Kidney (tissue), 14 donors: ENCODE measurements around the gene ATP23. TPM values are rescaled to one million over a fixed set of nuclear protein-coding genes. Genes with fewer than 3 reads are reported as not detected.

Experiments
- DNase-seq, 5 donors: peaks; one replicate each; pipeline ENCODE4 v3.0.0-alpha.2; 2013 to 2020
- FAIRE-seq: peaks from 2 replicates; lab custom pipeline; 2012; peaks lifted over from hg19 to GRCh38; lab: Jason Lieb, UNC
- H3K27ac ChIP-seq, 2 donors: one replicate each; pipeline ENCODE4 v1.7.0; 2013; ENCODE audit warnings: low read depth in 2 of 2, low read length in 2 of 2, inconsistent platforms in 1 of 2
- H3K27me3 ChIP-seq: one replicate; pipeline ENCODE4 v1.7.1; 2013; ENCODE audit warnings: low read length, inconsistent platforms; ENCODE audit not compliant: control insufficient read depth, insufficient read depth
- H3K36me3 ChIP-seq, 3 donors: one replicate each; pipeline versions ENCODE4 v1.7.0 to v1.7.1; 2013; ENCODE audit warnings: low read length in 3 of 3, control low read depth in 1 of 3, inconsistent platforms in 1 of 3; ENCODE audit not compliant: insufficient read depth in 3 of 3, control insufficient read depth in 2 of 3
- H3K4me1 ChIP-seq, 3 donors: one replicate each; pipeline versions ENCODE4 v1.7.0 to v1.7.1; 2013; ENCODE audit warnings: low read length in 3 of 3, inconsistent platforms in 1 of 3, low read depth in 1 of 3; ENCODE audit not compliant: control insufficient read depth in 2 of 3, insufficient read depth in 2 of 3
- H3K4me3 ChIP-seq, 3 donors: one replicate each; pipeline versions ENCODE4 v1.7.0 to v1.8.1; 2013; ENCODE audit warnings: low read length in 3 of 3, control low read depth in 1 of 3, inconsistent platforms in 1 of 3
- H3K9ac ChIP-seq, 3 donors: one replicate each; pipeline versions ENCODE4 v1.7.0 to v1.7.1; 2013; ENCODE audit warnings: low read length in 3 of 3, control low read depth in 1 of 3, inconsistent platforms in 1 of 3
- H3K9me3 ChIP-seq, 3 donors: one replicate each; pipeline versions ENCODE4 v1.7.0 to v1.7.1; 2013; ENCODE audit warnings: low read length in 3 of 3, control low read depth in 1 of 3, inconsistent platforms in 1 of 3; ENCODE audit not compliant: control insufficient read depth in 2 of 3, insufficient read depth in 1 of 3
- CTCF ChIP-seq: IDR thresholded peaks from 3 replicates; pipeline ENCODE4 v1.5.1; 2012; ENCODE audit warnings: mild to moderate bottlenecking, moderate library complexity, borderline replicate concordance; ENCODE audit not compliant: insufficient read depth; ENCODE audit errors: extremely low read depth
- intact Hi-C: fragments of 100-400 bp; cut with DNase I; formaldehyde crosslinking; loops from one replicate; pipeline ENCODE4 v1.11.1; 2022
- polyA plus RNA-seq: library from polyadenylated mRNA; stranded (reverse); fragments of 350-450 nt; fragmentation: Illumina TruSeq; extraction: RNeasy Lipid Tissue Mini Kit (QIAGEN cat#74804); gene quantifications from one replicate; pipeline ENCODE4 v1.2.3, GENCODE V29; 2014; ENCODE audit warnings: low read depth, low replicate concordance; ENCODE audit not compliant: insufficient read depth
- total RNA-seq: library from RNA; stranded (reverse); fragmentation: NEBNext Ultra II Directional; extraction: Animal tissue kit (Norgen Biotek cat#: 25700); gene quantifications from one replicate; pipeline ENCODE4 v1.2.1, GENCODE V29; 2021
- donor health status: control.
- donor health status: control.
- donor health status: control.
- donor health status: control.
- donor health status: control.
- donor health status: DM: yes; HTN: yes; CAD: no.
- donor health status: Normal renal cell carcinoma (clear cell type).

ATP23 gene
- total and polyA plus RNA-seq, 2 donors from 2014 or later, result 3.7 to 13.1 TPM

- no peaks in the 10 kb centered on the region for H3K4me1 ChIP-seq
- DNase-seq (no peak), FAIRE-seq (no peak)
- no peak for TF ChIP-seq CTCF
- no peaks in the 10 kb centered on the region for H3K36me3 ChIP-seq
- H3K9ac ChIP-seq, result no peak overlapping the region
- no peaks in the 10 kb centered on the region for H3K9me3 ChIP-seq
- H3K27ac ChIP-seq, result no peak overlapping the region
- H3K27me3 ChIP-seq, result no peaks in the 10 kb centered on the region
- intact Hi-C loops, result no loop called here
- H3K4me3 ChIP-seq, result no peak overlapping the region
These were observed 12.1 kb upstream of the ATP23 start for GRCh38 chr12:57929092-57929830.

GRCh38 chr12:57934819-57935218 is 6.5 kb upstream of the ATP23 start:
- H3K27ac ChIP-seq, result no peak overlapping the region
- no peak overlapping the region for H3K9ac ChIP-seq
- intact Hi-C loops, result no loop called here
- H3K9me3 ChIP-seq, result no peaks in the 10 kb centered on the region
- peaks cover 0 to 2% (median 0%) of the 10 kb centered on the region in 3 donors for H3K4me1 ChIP-seq
- FAIRE-seq (no peak), DNase-seq (no peak)
- no peaks in the 10 kb centered on the region for H3K27me3 ChIP-seq
- no peaks in the 10 kb centered on the region for H3K36me3 ChIP-seq
- no peak for TF ChIP-seq CTCF
- no peak overlapping the region for H3K4me3 ChIP-seq

- Histone ChIP-seq H3K27ac (no peak overlapping the region), H3K9me3 (no peaks in the 10 kb centered on the region), H3K4me1 (peaks cover 0 to 2% (median 0%) of the 10 kb centered on the region in 3 donors), H3K27me3 (no peaks in the 10 kb centered on the region), H3K36me3 (no peaks in the 10 kb centered on the region), H3K9ac (peak overlapping the region in 2 of 3 donors; percentile 75 to 88), H3K4me3 (peak overlapping the region; percentile 94 to 96 (median 95))
- DNase-seq, result no peak
- FAIRE-seq, result no peak
- no peak for TF ChIP-seq CTCF
- intact Hi-C loops, result no loop called here
These were observed 6.0 kb upstream of the ATP23 start for GRCh38 chr12:57935331-57935730.
